GM18873 (cell line): Measurements from ENCODE around the gene TRIP11.

ENCODE experiments used
- ATAC-seq: cut with Tn5 transposase; IDR thresholded peaks from one replicate; pipeline ENCODE4 v1.9.1; 2021; ENCODE audit warnings: mild to moderate bottlenecking, moderate library complexity, moderate number of reproducible peaks; ENCODE audit not compliant: unreplicated experiment, low FRiP score

TRIP11 gene

GRCh38 chr14:91961297-91962220 lies 78.3 kb downstream of the TRIP11 start:
- ATAC-seq: no peak

DNA sequence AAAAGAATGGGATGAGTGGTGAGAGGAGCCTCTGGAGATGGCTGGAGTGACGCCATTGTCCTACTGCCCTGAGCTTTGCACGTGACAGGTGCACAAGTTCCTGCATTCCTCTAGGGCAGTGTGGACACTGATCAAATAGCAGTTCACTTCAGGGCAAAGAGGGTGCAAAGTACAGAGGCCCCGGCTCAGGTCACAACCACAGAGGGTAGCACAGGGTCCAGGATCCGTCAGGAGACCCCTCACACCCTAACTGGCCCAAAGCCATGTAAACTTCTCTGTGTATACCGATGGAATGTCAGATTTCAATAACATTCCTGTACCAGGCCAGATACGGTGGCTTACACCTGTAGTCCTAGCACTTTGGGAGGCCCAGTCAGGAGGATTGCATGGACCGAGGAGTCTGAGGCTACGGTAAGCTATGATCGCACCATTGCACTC lies 82.0 kb downstream of the TRIP11 start:
- ATAC-seq: no peak

- ATAC-seq: no peak
Measured at GRCh38 chr14:91956616-91957015, 83.2 kb downstream of the TRIP11 start.

DNA sequence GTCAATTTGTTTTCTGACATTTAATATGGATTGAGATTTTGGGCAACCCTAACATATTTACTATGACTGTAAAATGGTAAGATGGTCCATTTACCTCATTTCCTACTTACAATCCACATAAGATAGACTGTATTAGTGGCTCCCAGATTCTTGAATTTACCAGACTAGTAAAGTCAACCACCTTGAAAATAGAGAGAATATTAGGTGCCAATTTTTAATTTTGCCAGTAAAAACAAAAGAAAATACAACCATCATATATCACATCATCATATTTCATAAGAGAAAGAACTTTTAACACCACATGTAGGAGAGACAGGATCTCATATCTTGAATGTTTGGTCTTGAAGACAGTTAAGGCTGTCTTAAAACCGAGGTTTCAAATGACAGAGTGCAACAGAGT lies 84.7 kb downstream of the TRIP11 start:
- no peak for ATAC-seq

GRCh38 chr14:91953170-91953985 lies 86.5 kb downstream of the TRIP11 start:
- ATAC-seq: no peak

- no peak for ATAC-seq
Measured at GRCh38 chr14:91947475-91948184, 92.2 kb downstream of the TRIP11 start, which contains the start of gene FBLN5. Gene FBLN5, minus strand, starts transcription at chr14:91947694. Its CDS starts 465 bp downstream, at chr14:91947229.

GRCh38 chr14:91946622-91947474 lies 93.0 kb downstream of the TRIP11 start:
- ATAC-seq: no peak

DNA sequence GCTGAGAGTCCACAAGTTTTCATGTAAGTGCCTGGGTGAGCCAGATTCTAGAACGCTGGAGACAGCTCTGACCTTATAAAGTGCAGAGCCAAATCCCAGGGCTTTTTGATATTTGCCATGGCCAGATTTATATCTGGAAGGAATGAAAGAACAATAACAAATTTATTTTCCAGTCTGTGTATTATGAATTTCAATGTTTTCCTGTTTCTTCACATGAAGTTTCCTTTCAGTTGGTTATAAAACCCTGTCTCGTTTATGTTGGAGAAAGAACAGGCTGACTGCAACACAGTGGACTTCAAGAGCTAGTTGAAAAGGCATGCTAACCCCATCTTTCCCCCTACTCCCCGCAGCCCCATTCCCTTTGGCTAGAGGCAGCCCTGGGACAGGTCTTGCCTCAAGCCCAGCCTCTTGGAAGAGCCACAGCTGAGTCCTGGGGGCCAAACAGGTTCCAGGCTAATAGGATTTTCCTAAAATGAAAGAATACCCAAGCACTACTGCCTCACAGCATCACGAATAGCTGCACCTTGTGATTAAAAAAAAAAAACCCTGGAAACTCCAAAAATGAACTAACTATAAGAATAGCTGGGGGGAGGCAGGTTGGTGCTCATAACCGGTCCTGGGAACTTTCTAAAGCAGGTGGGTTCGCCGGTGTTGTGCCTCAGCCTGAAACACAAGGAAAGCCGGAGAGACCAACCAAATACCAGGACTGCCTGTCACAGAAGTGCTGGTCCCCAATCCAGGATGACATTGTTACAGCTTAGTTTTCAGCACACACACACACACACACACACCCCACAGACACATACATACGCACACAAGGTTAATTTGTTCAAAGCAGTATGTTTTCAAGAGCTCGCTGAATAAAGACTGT lies 93.9 kb downstream of the TRIP11 start:
- no peak for ATAC-seq

GRCh38 chr14:91942946-91943345 lies 96.9 kb downstream of the TRIP11 start:
- no peak for ATAC-seq

- no peak for ATAC-seq
Measured at GRCh38 chr14:91942128-91942527, 97.7 kb downstream of the TRIP11 start.

DNA sequence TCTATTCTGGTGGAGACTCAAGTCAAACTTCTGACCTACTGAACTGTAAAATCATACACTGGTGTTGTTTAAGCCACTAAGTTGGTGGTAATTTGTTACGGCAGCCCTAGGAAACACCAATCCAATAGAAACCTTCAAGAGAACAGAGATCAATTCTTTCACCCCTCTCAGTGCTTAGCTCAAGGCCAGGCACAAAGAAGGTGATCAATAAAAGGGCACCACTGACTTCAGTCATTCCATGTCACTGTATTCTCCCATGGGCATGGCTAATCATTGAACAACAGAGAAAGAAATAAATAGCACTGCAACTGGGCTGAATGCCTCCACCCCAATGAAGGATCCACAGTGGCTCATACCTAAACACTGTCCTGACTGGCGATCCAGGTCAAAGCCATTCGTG lies 99.7 kb downstream of the TRIP11 start:
- no peak for ATAC-seq

- ATAC-seq: no peak
Measured at GRCh38 chr14:91935586-91935985, 104.3 kb downstream of the TRIP11 start.

GRCh38 chr14:91934554-91935285 lies 105.1 kb downstream of the TRIP11 start:
- ATAC-seq: no peak

DNA sequence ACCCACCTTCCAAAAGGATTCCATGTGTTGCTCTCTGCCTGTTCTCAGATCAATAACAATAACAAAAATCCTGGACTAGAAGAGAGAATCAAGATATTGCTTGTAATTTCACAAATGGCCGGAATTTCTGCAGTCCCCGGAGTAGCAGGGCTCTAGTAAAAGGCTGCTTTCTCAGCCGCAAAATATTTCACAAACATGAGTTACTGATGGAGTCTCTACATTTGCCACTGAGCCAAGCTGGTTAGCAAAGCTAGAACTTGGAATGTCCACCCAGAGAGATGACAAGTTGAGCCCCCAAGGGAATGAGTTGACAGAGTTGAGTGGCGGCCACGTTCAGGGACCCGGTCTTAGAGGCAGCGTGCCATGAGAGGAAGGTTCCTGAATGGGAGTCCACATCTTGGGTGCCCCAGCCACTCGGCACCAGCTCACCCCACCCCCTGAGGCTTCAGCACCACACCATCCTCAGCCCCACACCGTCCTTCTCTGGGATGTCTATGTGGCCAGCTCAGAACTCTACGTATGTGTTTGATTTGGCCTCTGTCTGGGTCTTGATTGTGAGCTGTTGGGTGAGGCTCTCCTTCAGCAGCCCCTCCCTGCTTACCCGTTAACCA lies 108.3 kb downstream of the TRIP11 start:
- no peak for ATAC-seq

DNA sequence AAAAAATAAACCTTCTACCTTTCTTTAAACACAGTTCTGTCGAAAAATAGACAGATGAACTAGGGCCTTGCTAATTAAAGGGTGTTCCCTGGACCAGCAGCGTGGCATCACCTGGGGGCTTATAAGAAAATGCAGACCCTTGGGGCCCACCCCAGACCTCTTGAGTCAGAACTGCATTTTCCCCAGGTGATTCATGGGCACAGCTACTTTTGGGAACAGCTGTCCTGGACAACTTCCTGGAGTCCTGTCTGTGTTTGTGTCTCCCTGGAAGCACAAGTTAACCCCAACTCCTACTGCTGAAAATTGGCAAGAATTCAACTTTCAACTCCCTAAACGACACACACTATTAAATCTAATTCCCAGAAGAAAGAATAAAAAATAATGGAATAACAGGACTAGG lies 110.2 kb downstream of the TRIP11 start:
- ATAC-seq: no peak

- no peak for ATAC-seq
Measured at GRCh38 chr14:91927800-91928199, 112.1 kb downstream of the TRIP11 start.

DNA sequence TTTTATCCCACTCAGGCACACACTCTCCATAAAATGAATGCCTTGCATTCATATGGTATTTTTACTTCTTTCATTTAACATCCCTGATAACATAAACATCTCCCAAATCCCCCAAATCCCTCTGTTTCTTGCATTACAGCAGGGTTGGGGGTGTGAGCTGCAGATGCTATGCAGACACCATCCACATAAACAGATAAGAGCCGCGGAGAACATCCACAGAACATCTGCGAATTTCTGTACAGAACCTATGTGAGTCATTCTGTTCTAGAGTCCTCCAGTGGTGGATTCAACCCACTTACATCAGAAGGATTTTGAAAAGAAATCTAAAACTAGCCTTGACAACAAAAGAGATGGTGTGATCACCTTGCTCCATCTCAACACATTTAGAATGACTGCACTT lies 112.7 kb downstream of the TRIP11 start:
- no peak for ATAC-seq
